SK-N-SH treated with all-trans-retinoic acid at 6 μM for 48 hours (cell line): ENCODE results near the gene CACNA1H.

Experiments
- CSRNP3 ChIP-seq: fragments of 250-450 bp; sonication (Bioruptor Pico); IDR thresholded peaks from 2 replicates; pipeline ENCODE4 v1.5.1; 2021; ENCODE audit warnings: mild to moderate bottlenecking, moderate library complexity
- ZFP3 ChIP-seq: fragments of 250-450 bp; sonication (Bioruptor Pico); IDR thresholded peaks from 2 replicates; pipeline ENCODE4 v1.5.0; 2020; ENCODE audit warnings: mild to moderate bottlenecking, moderate library complexity
- ZNF565 ChIP-seq: fragments of 450-650 bp; formaldehyde crosslinking; conservative IDR thresholded peaks from 2 replicates; pipeline ENCODE4 v1.5.0; 2020; ENCODE audit warnings: low read depth, mild to moderate bottlenecking, moderate library complexity

DNA sequence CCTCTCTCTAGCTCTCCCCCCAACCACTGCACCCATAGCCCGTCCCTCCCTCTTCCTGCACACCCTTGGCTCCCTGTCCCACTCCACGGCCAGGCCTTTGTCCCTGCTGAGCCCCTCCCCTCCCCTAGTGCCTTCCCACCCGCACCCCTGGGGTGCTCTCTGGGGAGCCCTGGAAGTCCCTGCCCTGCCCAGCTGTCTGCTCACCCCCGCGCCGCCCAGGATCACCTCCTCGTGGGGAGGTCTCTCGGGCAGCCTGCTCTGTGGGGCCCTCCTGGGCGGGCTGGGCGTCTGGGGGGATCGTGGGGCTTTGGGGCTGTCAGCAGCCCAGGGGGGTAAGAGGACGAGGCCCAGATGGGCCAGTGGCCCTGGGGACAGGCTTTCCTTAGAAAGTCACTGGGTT is 18.1 kb downstream of the CACNA1H start:
- TF ChIP-seq ZNF565 (CRISPR knock-in tag) (no peak), ZFP3 (no peak), CSRNP3 (no peak)
